HG03135 (cell line): Measurements from ENCODE around the gene GRWD1.

Source experiments
- ATAC-seq: cut with Tn5 transposase; IDR thresholded peaks from one replicate; pipeline ENCODE4 v1.9.1; 2021; ENCODE audit warnings: mild to moderate bottlenecking, moderate library complexity; ENCODE audit not compliant: unreplicated experiment

GRWD1 gene

GRCh38 chr19:48496959-48497727 is 51.4 kb downstream of the GRWD1 start:
- ATAC-seq: no peak

- no peak for ATAC-seq
Measured at GRCh38 chr19:48497728-48498594, 52.2 kb downstream of the GRWD1 start.

- no peak for ATAC-seq
Measured at GRCh38 chr19:48498595-48499311, 53.0 kb downstream of the GRWD1 start.

GRCh38 chr19:48499316-48500090 is 53.7 kb downstream of the GRWD1 start:
- no peak for ATAC-seq

- ATAC-seq: no peak
Measured at GRCh38 chr19:48500830-48501493, 55.2 kb downstream of the GRWD1 start.

GRCh38 chr19:48501494-48502349 is 55.9 kb downstream of the GRWD1 start:
- no peak for ATAC-seq

GRCh38 chr19:48502350-48503018 is 56.7 kb downstream of the GRWD1 start:
- no peak for ATAC-seq

GRCh38 chr19:48506138-48506733 is 60.5 kb downstream of the GRWD1 start:
- no peak for ATAC-seq
